GM19468 (cell line): ENCODE measurements around the gene AK9.
"Not testable (repeated sequence)": the region's sequence is repeated elsewhere in the genome, so short reads cannot be mapped to it uniquely, and the experiment has no call there.

Source experiments
- ATAC-seq: cut with Tn5 transposase; IDR thresholded peaks from one replicate; pipeline ENCODE4 v1.9.1; 2021; ENCODE audit warnings: mild to moderate bottlenecking, moderate library complexity, moderate number of reproducible peaks; ENCODE audit not compliant: unreplicated experiment; ENCODE audit errors: extremely low read depth

Gene AK9

DNA sequence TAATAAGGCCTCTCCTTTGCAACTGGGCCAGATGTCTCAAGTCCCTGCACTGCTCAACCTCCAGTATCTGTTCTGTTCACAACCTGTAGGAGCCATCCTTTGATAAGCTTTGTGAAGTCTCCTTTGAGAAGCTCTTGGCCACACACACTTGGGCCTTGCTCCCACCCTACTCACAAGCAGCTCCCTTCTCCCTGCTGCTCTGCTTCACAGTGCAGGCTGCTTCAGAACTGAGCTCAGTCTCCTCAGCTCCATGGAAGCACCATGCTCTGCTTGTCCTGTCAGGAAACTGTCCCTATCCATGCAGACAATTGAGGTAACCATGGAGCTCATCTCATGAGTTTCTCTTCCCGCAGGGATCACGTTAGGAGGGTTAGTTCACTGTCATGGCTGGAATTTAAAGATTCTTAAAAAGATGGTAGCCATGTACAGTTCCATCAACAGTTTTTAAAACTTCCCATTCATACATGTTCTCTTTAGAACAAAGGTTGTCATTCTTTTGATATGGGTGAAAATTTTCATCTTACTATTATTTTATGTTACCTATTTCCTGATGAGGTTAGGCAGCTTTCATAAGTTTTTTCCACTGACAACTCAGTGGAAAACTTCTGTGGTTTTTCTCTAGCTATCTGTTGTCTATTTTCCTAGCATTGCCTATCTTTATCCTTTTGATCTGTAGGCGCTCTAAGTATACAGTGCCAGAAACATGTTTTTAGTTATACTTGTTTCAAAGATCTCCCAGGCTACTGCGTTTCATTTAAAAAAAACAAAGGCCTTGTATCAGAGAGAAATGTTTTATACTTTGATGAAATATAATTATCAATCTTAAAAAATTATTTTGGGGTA, 62.6 kb downstream of the AK9 start:
- ATAC-seq, result no peak

DNA sequence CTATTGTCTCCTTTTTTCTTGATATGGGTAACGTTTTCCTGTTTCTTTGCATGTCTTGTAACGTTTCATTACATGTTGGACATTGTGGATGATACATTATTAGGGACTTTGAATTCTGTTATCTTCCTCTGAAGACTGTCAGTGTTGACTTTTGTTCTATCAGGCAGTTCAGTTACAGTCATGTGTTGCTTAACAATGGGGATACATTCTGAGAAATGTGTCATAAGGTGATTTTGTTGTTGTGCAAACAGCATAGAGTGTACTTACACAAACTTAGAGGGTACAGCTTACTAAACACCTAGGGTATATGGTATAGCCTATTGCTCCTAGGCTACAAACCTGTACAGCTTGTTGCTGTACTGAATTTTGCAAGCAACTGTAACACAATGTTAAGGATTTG, 64.7 kb downstream of the AK9 start:
- ATAC-seq, result no peak

DNA sequence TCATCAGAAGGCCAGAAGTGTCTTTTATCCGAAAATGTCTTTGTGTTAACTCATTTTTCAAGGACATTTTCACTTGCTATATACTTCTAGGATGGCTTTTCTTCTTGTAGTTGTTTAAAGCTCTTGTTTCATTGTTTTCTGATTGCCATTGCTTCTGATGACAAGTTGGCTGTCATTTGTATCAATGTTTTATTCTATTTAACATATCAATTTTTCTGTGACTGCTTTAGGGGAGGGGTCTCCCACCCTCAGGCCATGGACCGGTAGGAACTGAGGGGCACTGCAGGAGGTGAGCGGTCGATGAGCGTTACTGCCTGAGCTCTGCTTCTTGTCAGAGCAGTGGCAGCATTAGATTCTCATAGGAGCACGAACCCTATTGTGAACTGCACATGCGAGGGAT, 65.8 kb downstream of the AK9 start:
- ATAC-seq, result no peak

DNA sequence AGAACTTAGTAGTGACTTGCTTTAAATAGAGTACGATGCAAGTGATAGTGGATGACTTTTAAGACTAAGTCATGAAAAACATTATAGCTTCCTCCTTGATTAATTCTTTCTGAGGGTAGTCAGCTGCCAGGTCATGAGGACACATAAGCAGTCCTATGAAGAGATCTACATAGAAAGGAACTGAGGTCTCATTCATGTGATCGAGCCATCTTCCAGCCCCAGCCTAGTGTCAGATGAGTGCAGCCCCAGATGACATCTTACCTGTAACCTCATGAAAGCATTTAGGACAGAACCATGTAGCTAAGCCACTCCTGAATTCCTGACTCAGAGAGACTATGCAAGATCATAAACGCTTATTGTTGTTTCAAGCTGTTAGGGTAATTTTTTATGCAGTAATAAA, 67.7 kb downstream of the AK9 start:
- no peak for ATAC-seq

DNA sequence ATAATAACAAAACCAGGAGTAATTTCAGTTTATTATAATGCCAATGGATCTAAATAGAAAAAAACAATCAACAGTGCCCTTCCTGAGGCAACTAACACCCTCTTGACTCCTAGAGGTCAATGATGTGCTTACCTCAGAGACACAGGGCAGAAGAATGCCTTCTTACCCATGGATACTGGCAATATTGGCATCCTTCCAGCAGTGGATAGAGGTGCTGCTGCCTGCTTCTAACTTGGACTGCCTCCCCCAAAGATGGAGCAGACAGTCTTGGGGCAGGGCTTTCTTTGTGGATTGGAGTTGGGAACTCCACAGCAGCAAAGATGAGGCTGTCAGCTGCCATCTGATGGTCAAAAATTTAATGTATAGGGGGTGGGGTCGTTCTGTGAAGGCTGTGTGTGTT, 78.7 kb downstream of the AK9 start:
- no peak for ATAC-seq

DNA sequence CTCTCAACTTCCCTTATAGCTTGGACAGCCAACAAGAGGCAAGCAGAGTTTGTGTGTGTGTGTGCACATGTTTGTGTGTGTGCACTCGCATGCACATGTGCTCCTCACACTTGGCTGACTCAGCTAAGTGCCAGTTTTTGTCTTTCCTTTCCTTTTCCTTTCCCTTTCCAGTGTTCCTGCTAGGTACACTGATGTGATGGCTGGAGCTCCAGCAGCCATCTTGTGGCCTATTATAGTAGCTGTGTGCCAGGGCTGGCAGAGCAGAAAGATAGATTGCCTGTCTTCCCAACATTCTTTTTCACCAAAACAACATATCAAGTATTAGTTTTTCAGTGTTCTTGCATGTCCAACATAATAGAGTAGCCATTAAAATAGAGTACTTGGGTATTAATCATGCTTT, 79.5 kb downstream of the AK9 start:
- ATAC-seq, result no peak

DNA sequence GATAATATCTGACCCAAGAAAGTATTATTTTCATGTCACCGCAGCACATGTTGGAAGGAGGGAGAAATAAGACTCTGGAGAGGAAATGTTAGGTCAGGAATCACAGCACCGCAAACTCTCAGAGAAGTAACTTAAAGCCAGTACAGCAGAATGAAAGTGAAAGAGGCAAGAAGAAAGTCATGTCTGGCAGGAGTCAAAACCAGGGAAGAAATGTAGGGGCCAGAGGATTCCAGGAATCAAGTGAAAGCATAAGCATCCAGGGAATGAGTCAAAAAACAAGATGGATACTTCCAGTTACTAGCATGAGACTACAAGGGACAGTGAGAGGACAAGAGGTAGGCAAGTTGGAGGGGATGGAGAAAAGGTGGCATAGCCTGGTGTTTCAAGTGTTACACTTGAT, 80.4 kb downstream of the AK9 start:
- ATAC-seq, result no peak

DNA sequence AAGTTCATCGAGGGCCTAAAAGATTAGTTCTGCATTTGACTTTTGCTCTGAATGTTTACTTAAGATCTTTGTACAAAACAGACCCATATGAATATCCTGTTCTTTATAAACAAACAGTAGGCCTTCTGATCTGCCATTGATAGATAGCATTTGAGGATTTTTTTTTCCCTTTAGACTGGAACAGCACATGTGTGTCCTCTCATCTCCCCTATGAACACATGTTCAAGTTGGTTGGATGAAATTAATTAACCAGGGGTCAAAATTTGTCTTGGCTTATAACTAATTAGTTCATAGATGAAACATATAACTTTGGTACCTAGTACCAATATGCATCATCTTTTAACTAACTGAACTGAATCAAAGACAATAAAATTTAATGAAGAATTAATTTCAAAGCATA, 81.3 kb downstream of the AK9 start:
- ATAC-seq, result no peak

DNA sequence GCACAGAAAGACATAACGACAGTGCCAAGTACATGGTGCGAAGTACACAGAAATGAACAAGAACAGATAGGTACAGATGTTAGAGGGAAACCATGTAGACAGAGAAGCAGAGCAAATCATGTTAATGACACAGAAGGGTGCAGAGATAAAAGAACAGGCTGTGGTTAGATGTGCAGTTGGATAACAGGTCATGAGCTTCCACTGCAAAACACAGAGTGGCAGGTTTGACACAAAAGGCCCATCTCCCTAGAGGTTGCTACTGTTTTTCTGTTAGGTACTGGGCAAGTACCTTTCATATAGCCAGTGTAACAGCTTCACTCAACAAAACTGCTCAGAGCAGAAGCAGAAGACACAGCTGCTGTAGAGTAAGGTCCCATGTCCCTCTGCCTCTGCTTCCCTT, 84.6 kb downstream of the AK9 start:
- no peak for ATAC-seq

DNA sequence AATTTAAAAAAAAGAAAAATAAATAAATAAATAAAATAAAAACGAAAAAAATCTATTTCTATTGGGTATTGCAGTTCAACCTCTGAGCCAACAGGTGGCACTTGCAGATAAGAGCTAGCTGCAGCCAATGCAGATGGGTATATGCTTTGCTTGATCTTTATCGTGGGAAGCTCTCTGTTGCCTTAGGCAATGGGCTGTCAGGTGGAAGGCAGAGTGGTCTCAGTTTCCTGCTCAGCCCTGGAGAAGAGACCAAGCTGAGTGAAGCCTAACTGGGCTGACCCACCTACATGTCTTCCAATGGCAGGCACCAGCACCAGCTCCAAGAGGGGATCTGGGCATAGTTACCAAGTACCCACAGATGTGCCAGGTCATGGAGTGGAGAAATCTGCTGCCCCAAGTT, 95.0 kb downstream of the AK9 start:
- no peak for ATAC-seq

DNA sequence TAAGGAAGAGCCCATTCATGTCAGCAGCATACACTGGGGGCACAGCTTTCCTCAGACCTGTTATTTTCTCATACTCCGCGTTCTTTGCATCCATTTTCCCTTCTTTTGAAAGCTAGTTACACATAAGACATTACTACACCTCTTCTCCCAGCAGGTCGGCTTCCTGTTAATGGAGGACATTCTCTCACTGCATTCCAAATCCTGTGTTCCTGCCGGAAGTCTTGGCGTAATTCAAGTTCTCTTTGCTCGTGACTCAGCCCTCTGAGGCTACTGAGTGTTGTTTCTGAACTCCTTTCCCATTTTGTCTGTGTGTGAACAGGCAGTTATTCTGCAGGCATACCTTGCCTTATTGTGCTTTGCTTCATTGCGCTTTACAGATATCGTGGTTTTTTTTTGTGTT, 110.5 kb downstream of the AK9 start:
- no peak for ATAC-seq

DNA sequence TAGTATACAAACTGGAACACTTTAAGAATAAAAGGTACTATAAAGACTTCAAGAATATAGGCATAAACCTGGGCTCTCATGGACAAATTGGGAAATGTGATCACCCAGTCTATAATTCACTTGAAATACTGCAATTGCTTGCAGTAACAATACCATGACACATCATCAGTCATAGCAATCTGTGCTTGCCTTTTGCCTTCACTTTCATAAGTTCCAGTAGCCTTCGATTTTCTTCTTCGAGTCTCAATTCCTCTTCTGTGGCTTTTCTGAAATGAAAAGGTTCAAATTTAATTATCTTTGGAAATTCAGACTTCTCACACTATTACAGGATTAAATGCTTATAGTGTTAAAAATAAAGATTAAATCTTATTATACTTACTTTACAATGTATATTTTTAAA, 111.6 kb downstream of the AK9 start:
- peak; percentile 52 for ATAC-seq

DNA sequence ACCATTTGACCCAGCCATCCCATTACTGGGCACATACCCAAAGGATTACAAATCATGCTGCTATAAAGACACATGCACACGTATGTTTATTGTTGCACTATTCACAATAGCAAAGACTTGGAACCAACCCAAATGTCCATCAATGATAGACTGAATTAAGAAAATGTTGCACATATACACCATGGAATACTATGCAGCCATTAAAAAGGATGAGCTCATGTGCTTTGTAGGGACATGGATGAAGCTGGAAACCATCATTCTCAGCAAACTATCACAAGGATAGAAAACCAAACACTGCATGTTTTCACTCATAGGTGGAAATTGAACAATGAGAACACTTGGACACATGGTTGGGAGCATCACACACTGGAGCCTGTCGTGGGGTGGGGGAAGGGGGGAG, 121.1 kb downstream of the AK9 start:
- ATAC-seq, result not testable (repeated sequence)

DNA sequence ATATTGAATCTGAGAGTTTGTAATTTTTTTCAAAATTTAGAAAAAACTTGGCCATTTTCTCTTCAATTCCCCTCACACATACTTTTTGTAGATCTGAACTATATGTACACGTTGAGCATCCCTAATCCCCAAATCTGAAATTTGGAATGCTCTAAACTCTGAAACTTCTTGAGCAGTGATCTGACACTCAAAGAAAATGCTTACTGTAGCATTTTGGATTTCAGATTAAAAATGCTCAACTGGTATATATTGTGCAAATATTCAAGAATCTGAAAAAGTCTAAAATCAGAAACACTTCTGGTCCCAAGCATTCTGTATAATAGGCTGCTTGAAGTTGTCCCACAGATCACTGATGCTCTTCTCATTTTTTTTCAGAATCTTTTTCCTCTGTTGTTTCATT, 129.2 kb downstream of the AK9 start:
- ATAC-seq, result no peak

DNA sequence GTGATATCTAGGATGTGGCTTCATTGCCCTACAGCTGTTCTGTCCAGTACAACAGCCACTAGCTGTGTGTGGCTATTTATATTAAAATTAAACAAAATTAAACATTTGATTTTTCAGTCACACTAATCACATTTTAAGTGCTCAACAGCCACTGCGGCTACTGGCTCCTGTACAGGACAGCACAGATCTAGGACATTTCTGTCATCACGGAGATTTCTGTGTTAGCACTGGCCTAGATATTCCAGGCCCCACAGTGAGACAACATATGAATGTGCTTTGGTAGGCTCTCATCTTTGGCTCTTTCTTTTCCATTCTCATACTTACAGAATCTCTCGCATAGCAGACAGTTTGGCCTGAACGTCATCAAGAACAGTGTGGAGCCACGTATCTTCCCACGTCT, 159.6 kb downstream of the AK9 start:
- no peak for ATAC-seq

DNA sequence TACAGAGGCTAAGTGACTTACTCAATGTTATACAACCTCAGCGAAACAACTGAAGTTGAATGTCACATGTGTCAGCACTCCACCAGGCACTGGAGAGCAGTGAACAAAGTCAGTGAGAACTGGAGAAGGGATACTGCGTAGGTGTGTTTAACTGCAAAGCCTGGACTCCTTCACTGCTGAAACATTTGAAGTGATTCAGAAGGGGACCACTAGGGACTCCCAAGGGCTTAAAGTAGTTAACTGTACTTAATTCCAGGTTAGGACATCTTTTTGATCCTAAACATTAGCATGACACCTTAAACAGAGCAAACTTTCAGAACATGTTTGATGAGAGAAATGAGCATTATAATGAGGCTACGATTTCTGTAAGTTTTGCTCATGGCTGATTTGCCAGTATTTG, 163.0 kb downstream of the AK9 start:
- no peak for ATAC-seq

DNA sequence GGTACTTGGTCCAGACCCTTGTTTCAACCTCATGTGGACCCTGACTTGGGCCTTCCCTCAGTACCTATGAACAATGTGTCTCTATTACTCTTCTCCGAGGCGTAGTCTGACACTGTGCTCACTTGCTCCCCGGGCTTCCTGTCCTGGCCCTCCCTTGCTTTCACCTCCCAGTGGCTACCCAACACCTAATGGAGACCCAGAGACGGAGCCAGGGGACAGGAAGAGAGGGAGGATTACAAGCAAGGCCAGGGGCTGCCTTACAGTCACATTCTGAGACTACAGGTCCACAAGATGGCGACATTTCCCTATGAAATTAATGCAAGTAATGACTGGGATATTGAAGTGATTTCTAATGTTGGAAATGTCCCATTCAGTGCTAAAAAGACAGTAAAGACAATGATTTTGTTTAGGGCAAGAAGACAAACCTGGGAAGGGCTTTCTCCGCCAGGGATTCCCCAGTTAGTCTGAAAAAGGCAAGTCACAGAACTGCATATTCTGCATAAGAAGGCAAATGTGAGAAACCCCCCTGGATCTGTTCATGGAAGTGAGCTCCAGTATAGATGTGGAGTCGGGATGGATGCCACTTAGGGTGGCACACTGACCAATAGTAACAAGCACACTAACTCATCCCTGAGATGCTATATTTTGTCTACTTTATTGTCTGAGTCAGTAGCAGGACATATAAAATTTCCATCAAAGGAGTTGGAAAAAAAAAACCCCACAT, 163.9 kb downstream of the AK9 start:
- ATAC-seq, result peak; percentile 37

DNA sequence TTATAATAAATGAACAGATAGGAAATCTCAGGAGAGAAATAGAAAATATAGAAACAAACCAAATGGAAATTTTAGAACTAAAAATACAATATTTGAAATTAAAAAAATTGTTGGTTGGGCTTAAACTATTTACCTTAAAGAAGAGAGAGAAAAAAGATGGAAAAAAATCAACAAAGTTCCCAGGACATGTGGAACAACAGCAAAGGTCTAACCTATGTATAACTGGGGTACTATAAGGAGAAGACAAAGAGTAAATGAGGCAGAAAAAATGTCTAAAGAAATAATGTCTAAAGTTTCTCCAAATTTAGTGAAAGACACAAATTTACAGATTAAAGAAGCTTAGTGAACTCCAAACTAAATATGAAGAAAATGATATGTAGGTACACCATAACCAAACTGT, 166.9 kb downstream of the AK9 start:
- ATAC-seq, result no peak

DNA sequence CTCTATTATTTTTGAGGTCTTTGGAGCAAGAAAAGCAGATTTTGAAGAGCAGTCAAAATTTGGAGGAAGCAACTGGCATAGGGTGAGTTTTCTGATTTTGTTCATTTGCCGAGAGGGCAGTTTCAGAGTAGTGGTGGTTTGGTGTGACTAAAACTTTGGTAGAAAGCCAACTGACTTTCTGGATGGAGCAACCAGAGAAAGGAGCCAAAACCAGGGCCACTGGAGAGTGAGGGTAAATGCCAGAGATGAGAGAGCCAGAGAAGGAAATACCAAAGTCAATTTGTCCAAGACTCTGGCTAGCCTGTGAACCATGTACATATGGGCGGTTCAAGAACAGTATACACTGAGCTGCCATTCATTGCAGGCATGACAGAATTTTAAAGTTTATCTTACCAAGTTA, 167.5 kb downstream of the AK9 start:
- no peak for ATAC-seq

DNA sequence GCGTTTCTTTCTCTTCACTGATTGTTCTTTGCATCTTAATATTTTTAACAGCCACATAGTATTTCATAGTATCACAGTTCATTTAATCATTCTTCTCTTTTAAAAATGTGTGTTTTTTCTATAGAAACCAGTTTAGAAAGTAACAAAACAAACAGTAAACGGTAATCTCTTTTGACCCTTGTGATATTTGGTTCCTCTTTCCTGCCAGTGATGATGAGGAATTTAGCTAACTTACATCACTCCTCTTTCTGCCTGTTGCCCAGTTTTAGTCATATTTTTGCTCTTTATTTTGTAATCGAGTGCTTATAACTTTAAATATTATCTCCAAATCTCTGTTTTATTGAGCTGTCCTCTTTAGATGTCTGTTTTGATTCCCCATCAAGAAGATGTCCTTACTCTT, 169.9 kb downstream of the AK9 start:
- no peak for ATAC-seq

DNA sequence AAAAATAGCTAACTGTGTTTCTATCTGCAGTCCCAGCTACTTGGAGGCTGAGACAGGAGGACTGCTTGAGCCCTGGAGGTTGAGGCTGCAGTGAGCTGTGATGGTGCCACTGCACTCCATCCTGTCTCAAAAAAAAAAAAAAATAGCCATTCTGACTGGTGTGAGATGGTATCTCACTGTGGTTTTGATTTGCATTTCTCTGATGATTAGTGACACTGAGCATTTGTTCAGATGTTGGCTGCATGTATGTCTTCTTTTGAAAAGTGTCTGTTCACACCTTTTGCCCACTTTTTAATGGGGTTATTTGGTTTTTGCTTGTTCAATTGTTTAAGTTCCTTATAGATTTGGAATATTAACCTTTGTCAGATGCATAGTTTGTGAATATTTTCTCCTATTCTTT, 171.4 kb downstream of the AK9 start:
- not testable (repeated sequence) for ATAC-seq

DNA sequence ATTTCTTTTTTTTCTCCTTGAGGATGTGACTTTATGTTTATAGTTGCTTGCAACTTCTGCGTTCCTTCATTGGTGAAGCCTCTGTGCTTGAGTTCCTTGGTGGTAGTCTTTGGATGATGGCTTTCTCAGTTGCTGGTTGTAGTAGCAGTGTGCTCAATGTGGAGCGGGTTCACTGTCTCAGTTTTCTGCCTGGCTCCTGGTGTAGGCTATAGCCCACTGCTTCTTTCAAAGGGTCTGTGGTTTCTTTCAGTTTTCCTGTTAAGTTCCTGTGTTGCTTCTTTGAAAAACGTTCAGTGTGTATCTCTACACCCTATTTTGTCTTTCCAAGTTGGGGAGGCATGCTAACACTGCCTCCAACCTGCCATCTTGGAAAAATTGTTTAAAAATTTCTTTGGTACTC, 174.1 kb downstream of the AK9 start:
- no peak for ATAC-seq
